Mesendoderm (in vitro differentiated cells): ENCODE measurements around the gene SRSF11.

ENCODE experiments used
- DNase-seq: peaks from one replicate; pipeline ENCODE4 v3.0.0; 2013
- H2AK5ac ChIP-seq: 2 replicates; pipeline ENCODE4 v1.6.1; 2013; ENCODE audit warnings: low read length, inconsistent platforms
- H2BK120ac ChIP-seq: 2 replicates; pipeline ENCODE4 v1.6.1; 2013; ENCODE audit warnings: low read depth, mild to moderate bottlenecking, low read length, moderate library complexity, mixed read lengths
- H2BK15ac ChIP-seq: replicated peaks from 2 replicates; pipeline ENCODE4 v1.6.1; 2013; ENCODE audit warnings: low read depth, mild to moderate bottlenecking, moderate library complexity
- H2BK5ac ChIP-seq: 2 replicates; pipeline ENCODE4 v1.6.1; 2013; ENCODE audit warnings: low read length, inconsistent platforms
- H3K18ac ChIP-seq: 2 replicates; pipeline ENCODE4 v1.6.1; 2013; ENCODE audit warnings: mild to moderate bottlenecking, low read length, mixed read lengths
- H3K23ac ChIP-seq: one replicate; pipeline ENCODE4 v1.6.1; 2013; ENCODE audit warnings: low read length
- H3K27ac ChIP-seq: 2 replicates; pipeline ENCODE4 v1.5.1; 2013; ENCODE audit warnings: low read depth, mild to moderate bottlenecking, inconsistent platforms, low read length, moderate library complexity
- H3K27me3 ChIP-seq: 2 replicates; pipeline ENCODE4 v1.6.1; 2013; ENCODE audit warnings: low read length, control low read depth, mild to moderate bottlenecking, inconsistent platforms; ENCODE audit not compliant: insufficient read depth, poor library complexity
- H3K36me3 ChIP-seq: 2 replicates; pipeline ENCODE4 v1.6.1; 2013; ENCODE audit warnings: low read length, inconsistent platforms; ENCODE audit not compliant: control insufficient read depth, insufficient read depth
- H3K4ac ChIP-seq: one replicate; pipeline ENCODE4 v1.6.1; 2013; ENCODE audit warnings: low read depth, mild to moderate bottlenecking, low read length, moderate library complexity
- H3K4me1 ChIP-seq: 2 replicates; pipeline ENCODE4 v1.6.1; 2013; ENCODE audit warnings: low read depth, low read length, inconsistent platforms; ENCODE audit not compliant: control insufficient read depth
- H3K4me2 ChIP-seq: 2 replicates; pipeline ENCODE4 v1.6.1; 2013; ENCODE audit warnings: low read length
- H3K4me3 ChIP-seq: 2 replicates; pipeline ENCODE4 v1.5.1; 2013; ENCODE audit warnings: mild to moderate bottlenecking, low read length
- H3K56ac ChIP-seq: one replicate; pipeline ENCODE4 v1.6.1; 2013; ENCODE audit warnings: low read length
- H3K79me1 ChIP-seq: 2 replicates; pipeline ENCODE4 v1.6.1; 2013; ENCODE audit warnings: low read length, inconsistent platforms
- H3K79me2 ChIP-seq: 2 replicates; pipeline ENCODE4 v1.6.1; 2013; ENCODE audit warnings: mild to moderate bottlenecking, low read length; ENCODE audit not compliant: control insufficient read depth, insufficient read depth
- H3K9ac ChIP-seq: 2 replicates; pipeline ENCODE4 v1.6.1; 2013; ENCODE audit warnings: low read length, inconsistent platforms
- H4K5ac ChIP-seq: one replicate; pipeline ENCODE4 v1.6.1; 2013; ENCODE audit warnings: low read length
- H4K8ac ChIP-seq: one replicate; pipeline ENCODE4 v1.6.1; 2013; ENCODE audit warnings: low read depth, mild to moderate bottlenecking, control low read depth, low read length, moderate library complexity
- WGBS: extraction: QIAGEN DNeasy Blood & Tissue Kit; methylation state at CpG from one replicate; pipeline ENCODE4 v1.1.7; 2013; ENCODE audit warnings: low lambda C conversion rate, missing lambda C conversion rate; ENCODE audit not compliant: insufficient coverage; ENCODE audit errors: extremely low coverage; 5-methylcytosine and 5-hydroxymethylcytosine counted together

Gene SRSF11

GRCh38 chr1:70247768-70248167, 26.6 kb downstream of the SRSF11 start:
- H3K36me3 ChIP-seq: peaks cover 6% of the 10 kb centered on the region
- H2BK15ac ChIP-seq: no peak overlapping the region
- H3K27ac ChIP-seq: no peak overlapping the region
- no peak overlapping the region for H2BK120ac ChIP-seq
- no peaks in the 10 kb centered on the region for H3K4me1 ChIP-seq
- no peak overlapping the region for H3K9ac ChIP-seq
- no peak overlapping the region for H2BK5ac ChIP-seq
- H3K56ac ChIP-seq: no peak overlapping the region
- H3K79me2 ChIP-seq: no peaks in the 10 kb centered on the region
- no peak for DNase-seq
- no peak overlapping the region for H2AK5ac ChIP-seq
- H3K4ac ChIP-seq: no peak overlapping the region
- H3K79me1 ChIP-seq: no peaks in the 10 kb centered on the region
- H4K8ac ChIP-seq: no peak overlapping the region
- no peak overlapping the region for H3K4me2 ChIP-seq
- H3K27me3 ChIP-seq: no peaks in the 10 kb centered on the region
- H3K18ac ChIP-seq: no peak overlapping the region
- no peak overlapping the region for H4K5ac ChIP-seq
- no peak overlapping the region for H3K4me3 ChIP-seq
- H3K23ac ChIP-seq: no peak overlapping the region

GRCh38 chr1:70248729-70249128, 27.5 kb downstream of the SRSF11 start:
- Histone ChIP-seq H2AK5ac (no peak overlapping the region), H3K18ac (no peak overlapping the region), H3K27ac (no peak overlapping the region), H3K9ac (no peak overlapping the region), H3K4me3 (no peak overlapping the region), H3K4me1 (no peaks in the 10 kb centered on the region), H3K79me1 (no peaks in the 10 kb centered on the region), H3K36me3 (peaks cover 5% of the 10 kb centered on the region), H4K5ac (no peak overlapping the region), H3K56ac (no peak overlapping the region), H3K23ac (no peak overlapping the region), H2BK5ac (no peak overlapping the region), H3K27me3 (no peaks in the 10 kb centered on the region), H2BK15ac (no peak overlapping the region), H4K8ac (no peak overlapping the region), H3K4me2 (no peak overlapping the region), H2BK120ac (no peak overlapping the region), H3K4ac (no peak overlapping the region), H3K79me2 (no peaks in the 10 kb centered on the region)
- no peak for DNase-seq
- no CpG with 5 or more reads among the region's 4 CpGs for WGBS

GRCh38 chr1:70256664-70257063, 35.5 kb downstream of the SRSF11 start:
- Histone ChIP-seq H4K5ac (no peak overlapping the region), H3K79me2 (no peaks in the 10 kb centered on the region), H2BK5ac (no peak overlapping the region), H3K18ac (no peak overlapping the region), H3K4me3 (no peak overlapping the region), H3K27me3 (no peaks in the 10 kb centered on the region), H3K27ac (no peak overlapping the region), H3K4me1 (no peaks in the 10 kb centered on the region), H3K23ac (no peak overlapping the region), H4K8ac (no peak overlapping the region), H3K4me2 (no peak overlapping the region), H3K9ac (no peak overlapping the region), H3K4ac (no peak overlapping the region), H3K36me3 (no peaks in the 10 kb centered on the region), H3K79me1 (no peaks in the 10 kb centered on the region), H2BK15ac (no peak overlapping the region), H3K56ac (no peak overlapping the region), H2BK120ac (no peak overlapping the region), H2AK5ac (no peak overlapping the region)
- WGBS: no CpG with 5 or more reads among the region's 1 CpG
- DNase-seq: no peak

- Histone ChIP-seq H3K4me2 (no peak overlapping the region), H3K9ac (no peak overlapping the region), H3K36me3 (no peaks in the 10 kb centered on the region), H3K4me3 (no peak overlapping the region), H4K5ac (no peak overlapping the region), H2BK120ac (no peak overlapping the region), H3K56ac (no peak overlapping the region), H3K4ac (no peak overlapping the region), H3K4me1 (no peaks in the 10 kb centered on the region), H3K27ac (no peak overlapping the region), H3K79me2 (no peaks in the 10 kb centered on the region), H2BK5ac (no peak overlapping the region), H3K79me1 (no peaks in the 10 kb centered on the region), H3K27me3 (no peaks in the 10 kb centered on the region), H3K18ac (no peak overlapping the region), H2BK15ac (no peak overlapping the region), H4K8ac (no peak overlapping the region), H3K23ac (no peak overlapping the region), H2AK5ac (no peak overlapping the region)
- WGBS: no CpG with 5 or more reads among the region's 7 CpGs
- peak; percentile 46 for DNase-seq
Measured at GRCh38 chr1:70264839-70265238, 43.7 kb downstream of the SRSF11 start.

GRCh38 chr1:70265946-70266345, 44.8 kb downstream of the SRSF11 start:
- no peaks in the 10 kb centered on the region for H3K79me2 ChIP-seq
- H3K18ac ChIP-seq: no peak overlapping the region
- no peak overlapping the region for H3K9ac ChIP-seq
- H2BK5ac ChIP-seq: no peak overlapping the region
- H3K4me1 ChIP-seq: no peaks in the 10 kb centered on the region
- no peak for DNase-seq
- H4K8ac ChIP-seq: no peak overlapping the region
- no peak overlapping the region for H3K4me2 ChIP-seq
- H3K56ac ChIP-seq: no peak overlapping the region
- H3K4ac ChIP-seq: no peak overlapping the region
- H3K23ac ChIP-seq: no peak overlapping the region
- no peaks in the 10 kb centered on the region for H3K27me3 ChIP-seq
- H3K27ac ChIP-seq: no peak overlapping the region
- H4K5ac ChIP-seq: no peak overlapping the region
- H3K79me1 ChIP-seq: no peaks in the 10 kb centered on the region
- WGBS: no CpG with 5 or more reads among the region's 1 CpG
- H3K36me3 ChIP-seq: no peaks in the 10 kb centered on the region
- H2BK120ac ChIP-seq: no peak overlapping the region
- no peak overlapping the region for H2BK15ac ChIP-seq
- no peak overlapping the region for H2AK5ac ChIP-seq
- no peak overlapping the region for H3K4me3 ChIP-seq

GRCh38 chr1:70277875-70278274, 56.7 kb downstream of the SRSF11 start:
- Histone ChIP-seq H2BK120ac (no peak overlapping the region), H3K27me3 (no peaks in the 10 kb centered on the region), H3K18ac (no peak overlapping the region), H2BK15ac (no peak overlapping the region), H3K27ac (no peak overlapping the region), H3K9ac (no peak overlapping the region), H2BK5ac (no peak overlapping the region), H3K36me3 (no peaks in the 10 kb centered on the region), H3K4me3 (no peak overlapping the region), H3K4me2 (no peak overlapping the region), H3K79me2 (no peaks in the 10 kb centered on the region), H3K4me1 (no peaks in the 10 kb centered on the region), H3K79me1 (no peaks in the 10 kb centered on the region), H3K23ac (no peak overlapping the region), H4K8ac (no peak overlapping the region), H4K5ac (no peak overlapping the region), H2AK5ac (no peak overlapping the region), H3K56ac (no peak overlapping the region), H3K4ac (no peak overlapping the region)
- WGBS: no CpG with 5 or more reads among the region's 5 CpGs
- no peak for DNase-seq
